ENCODE results near the gene ZNF322. TPM values are rescaled to one million over a fixed set of nuclear protein-coding genes. Genes with fewer than 3 reads are reported as not detected.

ZNF322 gene
- total RNA-seq, 1 donor from 2014 or later = 30.0 TPM

DNA sequence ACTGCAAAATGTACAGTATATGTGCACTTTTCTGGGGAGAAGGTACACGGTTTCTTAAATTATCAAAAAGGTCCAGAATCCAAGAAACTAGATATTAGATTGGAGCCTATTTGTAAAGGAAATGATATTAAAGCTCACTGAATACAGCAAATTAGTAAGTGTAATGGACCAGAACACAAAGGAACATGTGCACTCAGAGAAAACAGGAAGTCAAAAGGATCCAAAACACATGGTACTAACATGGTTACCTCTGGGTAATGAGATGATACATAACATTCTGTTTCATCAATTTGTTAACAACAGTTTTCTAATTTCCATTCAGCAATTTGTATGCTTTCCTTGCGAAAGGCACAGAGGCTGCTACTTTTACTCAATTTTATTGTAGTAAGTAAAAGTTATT, 18.7 kb downstream of the ZNF322 start:
- H3K9me3 Mint-ChIP-seq (ENCODE audit: low read depth) = peaks cover 58% of the 10 kb centered on the region
- H3K4me1 Mint-ChIP-seq (ENCODE audit: low read depth) = no peaks in the 10 kb centered on the region
- H3K27ac Mint-ChIP-seq (ENCODE audit: unreplicated experiment) = no peak overlapping the region
- TF ChIP-seq, protein P1, sequence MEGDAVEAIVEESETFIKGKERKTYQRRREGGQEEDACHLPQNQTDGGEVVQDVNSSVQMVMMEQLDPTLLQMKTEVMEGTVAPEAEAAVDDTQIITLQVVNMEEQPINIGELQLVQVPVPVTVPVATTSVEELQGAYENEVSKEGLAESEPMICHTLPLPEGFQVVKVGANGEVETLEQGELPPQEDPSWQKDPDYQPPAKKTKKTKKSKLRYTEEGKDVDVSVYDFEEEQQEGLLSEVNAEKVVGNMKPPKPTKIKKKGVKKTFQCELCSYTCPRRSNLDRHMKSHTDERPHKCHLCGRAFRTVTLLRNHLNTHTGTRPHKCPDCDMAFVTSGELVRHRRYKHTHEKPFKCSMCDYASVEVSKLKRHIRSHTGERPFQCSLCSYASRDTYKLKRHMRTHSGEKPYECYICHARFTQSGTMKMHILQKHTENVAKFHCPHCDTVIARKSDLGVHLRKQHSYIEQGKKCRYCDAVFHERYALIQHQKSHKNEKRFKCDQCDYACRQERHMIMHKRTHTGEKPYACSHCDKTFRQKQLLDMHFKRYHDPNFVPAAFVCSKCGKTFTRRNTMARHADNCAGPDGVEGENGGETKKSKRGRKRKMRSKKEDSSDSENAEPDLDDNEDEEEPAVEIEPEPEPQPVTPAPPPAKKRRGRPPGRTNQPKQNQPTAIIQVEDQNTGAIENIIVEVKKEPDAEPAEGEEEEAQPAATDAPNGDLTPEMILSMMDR (IDR thresholded peaks at IDR 0.05) = no peak
- peaks cover 65% of the 10 kb centered on the region for H3K36me3 Mint-ChIP-seq (ENCODE audit: low read depth)
- DNase-seq (ENCODE audit: low spot score) = no peak
- H3K27me3 Mint-ChIP-seq (ENCODE audit: low read depth) = no peaks in the 10 kb centered on the region
- H3K4me3 Mint-ChIP-seq (ENCODE audit: unreplicated experiment) = no peak overlapping the region

DNA sequence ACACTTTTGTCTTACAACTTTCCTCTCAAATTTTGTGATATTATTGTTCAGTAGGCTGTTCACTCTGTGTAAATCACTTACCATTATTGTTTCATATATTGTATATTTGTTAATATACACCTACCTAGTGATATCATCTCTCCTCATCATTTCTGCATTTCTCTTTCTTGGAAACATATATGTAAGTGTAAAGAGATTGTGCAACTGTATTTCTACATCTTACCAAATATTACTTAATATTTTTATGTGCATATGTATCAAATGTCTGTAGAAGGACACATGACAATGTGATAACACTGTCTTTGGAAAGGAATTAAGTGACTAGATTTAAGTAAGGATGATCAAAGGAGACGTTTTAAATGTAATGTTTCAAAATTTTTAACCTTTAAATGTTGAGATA, 30.2 kb downstream of the ZNF322 start:
- Mint-ChIP-seq H3K4me1 (ENCODE audit: low read depth) (no peaks in the 10 kb centered on the region), H3K27me3 (ENCODE audit: low read depth) (no peaks in the 10 kb centered on the region), H3K4me3 (ENCODE audit: unreplicated experiment) (no peak overlapping the region), H3K9me3 (ENCODE audit: low read depth) (peaks cover 21% of the 10 kb centered on the region), H3K36me3 (ENCODE audit: low read depth) (peaks cover 8% of the 10 kb centered on the region), H3K27ac (ENCODE audit: unreplicated experiment) (no peak overlapping the region)
- TF ChIP-seq, protein P1 (IDR thresholded peaks at IDR 0.05) = no peak
- DNase-seq (ENCODE audit: low spot score) = no peak

DNA sequence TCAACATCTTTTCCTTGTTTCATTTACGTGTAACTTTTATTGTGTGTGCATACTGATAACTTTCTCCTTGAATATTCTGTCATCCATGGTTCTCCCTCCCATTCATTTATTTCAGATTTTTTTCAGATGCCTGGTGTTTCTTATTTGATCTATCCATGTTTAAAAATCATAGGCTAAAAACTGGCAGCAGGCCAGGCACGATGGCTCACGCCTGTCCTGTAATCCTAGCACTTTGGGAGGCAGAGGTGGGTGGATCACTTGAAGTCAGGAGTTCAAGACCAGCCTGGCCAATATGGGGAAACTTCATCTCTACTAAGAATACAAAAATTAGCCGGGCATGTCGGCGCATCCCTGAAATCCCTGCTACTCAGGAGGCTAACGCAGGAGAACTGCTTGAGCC, 31.7 kb downstream of the ZNF322 start:
- TF ChIP-seq, protein P1 (IDR thresholded peaks at IDR 0.05) = no peak
- H3K4me1 Mint-ChIP-seq (ENCODE audit: low read depth) = no peaks in the 10 kb centered on the region
- H3K27me3 Mint-ChIP-seq (ENCODE audit: low read depth) = peaks cover under 1% of the 10 kb centered on the region
- H3K9me3 Mint-ChIP-seq (ENCODE audit: low read depth) = peaks cover 20% of the 10 kb centered on the region
- H3K27ac Mint-ChIP-seq (ENCODE audit: unreplicated experiment) = no peak overlapping the region
- peaks cover 2% of the 10 kb centered on the region for H3K36me3 Mint-ChIP-seq (ENCODE audit: low read depth)
- no peak overlapping the region for H3K4me3 Mint-ChIP-seq (ENCODE audit: unreplicated experiment)
- DNase-seq (ENCODE audit: low spot score) = no peak

DNA sequence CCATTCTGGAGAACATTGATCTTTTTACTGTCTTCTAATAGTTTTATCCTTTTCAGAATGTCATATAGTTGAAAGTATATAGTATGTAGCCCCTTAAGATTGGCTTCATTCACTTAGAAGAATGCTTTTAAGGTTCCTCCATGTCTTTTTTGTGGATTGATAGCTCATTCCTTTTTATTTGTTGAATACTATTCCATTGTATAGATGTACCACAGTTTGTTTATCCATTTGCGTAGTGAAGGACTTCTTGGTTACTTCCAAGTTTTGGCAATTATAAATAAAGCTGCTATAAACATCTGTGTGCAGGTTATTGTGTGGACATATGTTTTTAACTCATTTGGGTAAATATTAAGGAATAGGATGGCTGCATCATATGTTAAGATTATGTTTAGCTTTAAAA, 35.0 kb downstream of the ZNF322 start:
- Mint-ChIP-seq H3K4me1 (ENCODE audit: low read depth) (no peaks in the 10 kb centered on the region), H3K9me3 (ENCODE audit: low read depth) (peaks cover 17% of the 10 kb centered on the region), H3K27ac (ENCODE audit: unreplicated experiment) (no peak overlapping the region), H3K36me3 (ENCODE audit: low read depth) (no peaks in the 10 kb centered on the region), H3K4me3 (ENCODE audit: unreplicated experiment) (no peak overlapping the region), H3K27me3 (ENCODE audit: low read depth) (peaks cover 2% of the 10 kb centered on the region)
- TF ChIP-seq, protein P1 (IDR thresholded peaks at IDR 0.05) = no peak
- DNase-seq (ENCODE audit: low spot score) = no peak

DNA sequence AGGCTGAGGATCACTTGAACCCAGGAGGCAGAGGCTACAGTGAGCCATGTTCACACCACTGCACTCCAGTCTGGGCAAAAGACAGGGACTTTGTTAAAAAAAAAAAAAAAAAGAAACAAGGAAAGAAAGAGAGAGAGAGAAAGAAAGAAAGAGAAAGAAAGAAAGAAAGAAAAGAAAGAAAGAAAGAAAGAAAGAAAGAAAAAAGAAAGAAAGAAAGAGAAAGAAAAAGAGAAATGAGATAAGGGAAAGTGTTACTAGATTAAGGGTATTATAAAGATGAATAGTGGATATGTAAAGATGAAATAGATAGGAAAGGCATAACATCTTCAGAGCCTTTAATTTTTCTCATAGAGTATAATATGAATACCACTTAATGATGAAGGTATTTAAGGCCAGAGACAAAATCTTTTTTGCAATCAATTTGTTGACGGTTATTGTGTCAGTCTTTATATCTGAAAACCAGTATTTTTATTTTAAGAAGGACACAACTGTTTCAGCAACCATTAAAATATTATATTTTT, 36.1 kb downstream of the ZNF322 start:
- Mint-ChIP-seq H3K36me3 (ENCODE audit: low read depth) (no peaks in the 10 kb centered on the region), H3K27me3 (ENCODE audit: low read depth) (peaks cover 2% of the 10 kb centered on the region), H3K4me1 (ENCODE audit: low read depth) (no peaks in the 10 kb centered on the region), H3K27ac (ENCODE audit: unreplicated experiment) (no peak overlapping the region), H3K4me3 (ENCODE audit: unreplicated experiment) (no peak overlapping the region), H3K9me3 (ENCODE audit: low read depth) (peaks cover 15% of the 10 kb centered on the region)
- TF ChIP-seq, protein P1 (IDR thresholded peaks at IDR 0.05) = no peak
- no peak for DNase-seq (ENCODE audit: low spot score)
